ENCODE measurements around the gene NOD2. TPM values are rescaled to one million over a fixed set of nuclear protein-coding genes. Genes with fewer than 3 reads are reported as not detected.

The NOD2 gene
- total and polyA plus RNA-seq, 2 experiments from 2014 or later = 0.27 to 0.66 TPM

DNA sequence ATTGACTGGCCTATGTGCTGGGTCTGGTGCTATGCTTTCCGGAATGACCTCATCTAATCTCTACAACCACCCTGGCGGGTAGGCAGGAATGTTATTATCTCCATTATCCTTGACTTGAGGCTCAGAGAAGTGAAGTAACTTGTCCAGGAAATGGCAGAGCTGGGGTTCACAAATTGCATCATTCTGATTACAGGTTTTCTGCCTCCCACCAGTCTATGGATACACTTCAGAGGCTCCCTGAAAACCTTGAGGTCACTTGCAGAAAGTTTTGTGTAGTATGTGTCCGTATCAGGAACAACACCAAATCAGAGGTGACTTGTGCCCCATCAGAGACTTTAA, 19.1 kb downstream of the NOD2 start (continued):
- TF ChIP-seq EZH2phosphoT487 (IDR thresholded peaks at IDR 0.05; ENCODE audit: unreplicated experiment) = no peak

DNA sequence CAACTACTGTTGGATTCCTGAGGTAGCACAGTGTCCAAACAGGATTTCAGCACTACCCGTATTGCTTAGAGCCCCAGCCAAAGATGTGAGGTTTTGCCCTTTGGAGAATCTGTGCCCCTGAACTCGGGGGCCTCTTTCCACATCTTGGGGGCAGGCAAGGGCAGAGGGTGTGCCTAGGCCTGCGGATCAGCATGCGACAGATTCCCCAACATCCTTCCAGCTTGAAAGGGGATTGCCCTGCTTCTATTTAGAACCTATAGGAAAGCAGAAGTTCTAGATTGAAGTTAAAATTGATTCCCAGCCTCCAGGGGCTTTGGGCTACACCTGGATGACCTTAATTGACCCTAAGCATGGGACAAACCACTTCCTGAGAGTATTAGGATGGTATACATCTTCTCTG, 19.6 kb downstream of the NOD2 start:
- Histone ChIP-seq H3F3A (replicated peaks; ENCODE audit: low read depth) (no peaks in the 10 kb centered on the region), H3K27me3 (ENCODE audit: insufficient read depth) (no peaks in the 10 kb centered on the region), H2AFZ (no peak overlapping the region), H3K4me3 (no peak overlapping the region), H3K79me2 (replicated peaks; ENCODE audit: insufficient read depth) (no peaks in the 10 kb centered on the region), H3K27ac (ENCODE audit: low read depth) (no peak overlapping the region), H3K9me2 (ENCODE audit: insufficient read depth) (no peaks in the 10 kb centered on the region), H3K4me2 (no peak overlapping the region), H4K20me1 (replicated peaks; ENCODE audit: insufficient read depth) (no peaks in the 10 kb centered on the region), H3K4me1 (ENCODE audit: insufficient read depth) (no peaks in the 10 kb centered on the region), H3K36me3 (ENCODE audit: insufficient read depth) (no peaks in the 10 kb centered on the region)
- TF ChIP-seq POLR2AphosphoS5 (IDR thresholded peaks at IDR 0.05; ENCODE audit: low read depth) (no peak), JUNB (IDR thresholded peaks at IDR 0.05; ENCODE audit: unreplicated experiment) (no peak), CREB1 (CRISPR knock-in tag; IDR thresholded peaks at IDR 0.05; ENCODE audit: low read depth) (no peak), NANOG (IDR thresholded peaks at IDR 0.05; ENCODE audit: borderline replicate concordance) (no peak), ZNF331 (CRISPR knock-in tag; IDR thresholded peaks at IDR 0.05; ENCODE audit: low read depth) (no peak), STAT1 (IDR thresholded peaks at IDR 0.05; ENCODE audit: unreplicated experiment) (no peak), ZNF114 (CRISPR knock-in tag; IDR thresholded peaks at IDR 0.05) (no peak), EZH2phosphoT487 (IDR thresholded peaks at IDR 0.05; ENCODE audit: unreplicated experiment) (no peak), EZH2 (IDR thresholded peaks at IDR 0.05; ENCODE audit: low read depth, unreplicated experiment) (no peak)
- TF ChIP-seq, protein P1, sequence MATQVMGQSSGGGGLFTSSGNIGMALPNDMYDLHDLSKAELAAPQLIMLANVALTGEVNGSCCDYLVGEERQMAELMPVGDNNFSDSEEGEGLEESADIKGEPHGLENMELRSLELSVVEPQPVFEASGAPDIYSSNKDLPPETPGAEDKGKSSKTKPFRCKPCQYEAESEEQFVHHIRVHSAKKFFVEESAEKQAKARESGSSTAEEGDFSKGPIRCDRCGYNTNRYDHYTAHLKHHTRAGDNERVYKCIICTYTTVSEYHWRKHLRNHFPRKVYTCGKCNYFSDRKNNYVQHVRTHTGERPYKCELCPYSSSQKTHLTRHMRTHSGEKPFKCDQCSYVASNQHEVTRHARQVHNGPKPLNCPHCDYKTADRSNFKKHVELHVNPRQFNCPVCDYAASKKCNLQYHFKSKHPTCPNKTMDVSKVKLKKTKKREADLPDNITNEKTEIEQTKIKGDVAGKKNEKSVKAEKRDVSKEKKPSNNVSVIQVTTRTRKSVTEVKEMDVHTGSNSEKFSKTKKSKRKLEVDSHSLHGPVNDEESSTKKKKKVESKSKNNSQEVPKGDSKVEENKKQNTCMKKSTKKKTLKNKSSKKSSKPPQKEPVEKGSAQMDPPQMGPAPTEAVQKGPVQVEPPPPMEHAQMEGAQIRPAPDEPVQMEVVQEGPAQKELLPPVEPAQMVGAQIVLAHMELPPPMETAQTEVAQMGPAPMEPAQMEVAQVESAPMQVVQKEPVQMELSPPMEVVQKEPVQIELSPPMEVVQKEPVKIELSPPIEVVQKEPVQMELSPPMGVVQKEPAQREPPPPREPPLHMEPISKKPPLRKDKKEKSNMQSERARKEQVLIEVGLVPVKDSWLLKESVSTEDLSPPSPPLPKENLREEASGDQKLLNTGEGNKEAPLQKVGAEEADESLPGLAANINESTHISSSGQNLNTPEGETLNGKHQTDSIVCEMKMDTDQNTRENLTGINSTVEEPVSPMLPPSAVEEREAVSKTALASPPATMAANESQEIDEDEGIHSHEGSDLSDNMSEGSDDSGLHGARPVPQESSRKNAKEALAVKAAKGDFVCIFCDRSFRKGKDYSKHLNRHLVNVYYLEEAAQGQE (IDR thresholded peaks at IDR 0.05; ENCODE audit: unreplicated experiment) = no peak
- TF ChIP-seq, protein P2, sequence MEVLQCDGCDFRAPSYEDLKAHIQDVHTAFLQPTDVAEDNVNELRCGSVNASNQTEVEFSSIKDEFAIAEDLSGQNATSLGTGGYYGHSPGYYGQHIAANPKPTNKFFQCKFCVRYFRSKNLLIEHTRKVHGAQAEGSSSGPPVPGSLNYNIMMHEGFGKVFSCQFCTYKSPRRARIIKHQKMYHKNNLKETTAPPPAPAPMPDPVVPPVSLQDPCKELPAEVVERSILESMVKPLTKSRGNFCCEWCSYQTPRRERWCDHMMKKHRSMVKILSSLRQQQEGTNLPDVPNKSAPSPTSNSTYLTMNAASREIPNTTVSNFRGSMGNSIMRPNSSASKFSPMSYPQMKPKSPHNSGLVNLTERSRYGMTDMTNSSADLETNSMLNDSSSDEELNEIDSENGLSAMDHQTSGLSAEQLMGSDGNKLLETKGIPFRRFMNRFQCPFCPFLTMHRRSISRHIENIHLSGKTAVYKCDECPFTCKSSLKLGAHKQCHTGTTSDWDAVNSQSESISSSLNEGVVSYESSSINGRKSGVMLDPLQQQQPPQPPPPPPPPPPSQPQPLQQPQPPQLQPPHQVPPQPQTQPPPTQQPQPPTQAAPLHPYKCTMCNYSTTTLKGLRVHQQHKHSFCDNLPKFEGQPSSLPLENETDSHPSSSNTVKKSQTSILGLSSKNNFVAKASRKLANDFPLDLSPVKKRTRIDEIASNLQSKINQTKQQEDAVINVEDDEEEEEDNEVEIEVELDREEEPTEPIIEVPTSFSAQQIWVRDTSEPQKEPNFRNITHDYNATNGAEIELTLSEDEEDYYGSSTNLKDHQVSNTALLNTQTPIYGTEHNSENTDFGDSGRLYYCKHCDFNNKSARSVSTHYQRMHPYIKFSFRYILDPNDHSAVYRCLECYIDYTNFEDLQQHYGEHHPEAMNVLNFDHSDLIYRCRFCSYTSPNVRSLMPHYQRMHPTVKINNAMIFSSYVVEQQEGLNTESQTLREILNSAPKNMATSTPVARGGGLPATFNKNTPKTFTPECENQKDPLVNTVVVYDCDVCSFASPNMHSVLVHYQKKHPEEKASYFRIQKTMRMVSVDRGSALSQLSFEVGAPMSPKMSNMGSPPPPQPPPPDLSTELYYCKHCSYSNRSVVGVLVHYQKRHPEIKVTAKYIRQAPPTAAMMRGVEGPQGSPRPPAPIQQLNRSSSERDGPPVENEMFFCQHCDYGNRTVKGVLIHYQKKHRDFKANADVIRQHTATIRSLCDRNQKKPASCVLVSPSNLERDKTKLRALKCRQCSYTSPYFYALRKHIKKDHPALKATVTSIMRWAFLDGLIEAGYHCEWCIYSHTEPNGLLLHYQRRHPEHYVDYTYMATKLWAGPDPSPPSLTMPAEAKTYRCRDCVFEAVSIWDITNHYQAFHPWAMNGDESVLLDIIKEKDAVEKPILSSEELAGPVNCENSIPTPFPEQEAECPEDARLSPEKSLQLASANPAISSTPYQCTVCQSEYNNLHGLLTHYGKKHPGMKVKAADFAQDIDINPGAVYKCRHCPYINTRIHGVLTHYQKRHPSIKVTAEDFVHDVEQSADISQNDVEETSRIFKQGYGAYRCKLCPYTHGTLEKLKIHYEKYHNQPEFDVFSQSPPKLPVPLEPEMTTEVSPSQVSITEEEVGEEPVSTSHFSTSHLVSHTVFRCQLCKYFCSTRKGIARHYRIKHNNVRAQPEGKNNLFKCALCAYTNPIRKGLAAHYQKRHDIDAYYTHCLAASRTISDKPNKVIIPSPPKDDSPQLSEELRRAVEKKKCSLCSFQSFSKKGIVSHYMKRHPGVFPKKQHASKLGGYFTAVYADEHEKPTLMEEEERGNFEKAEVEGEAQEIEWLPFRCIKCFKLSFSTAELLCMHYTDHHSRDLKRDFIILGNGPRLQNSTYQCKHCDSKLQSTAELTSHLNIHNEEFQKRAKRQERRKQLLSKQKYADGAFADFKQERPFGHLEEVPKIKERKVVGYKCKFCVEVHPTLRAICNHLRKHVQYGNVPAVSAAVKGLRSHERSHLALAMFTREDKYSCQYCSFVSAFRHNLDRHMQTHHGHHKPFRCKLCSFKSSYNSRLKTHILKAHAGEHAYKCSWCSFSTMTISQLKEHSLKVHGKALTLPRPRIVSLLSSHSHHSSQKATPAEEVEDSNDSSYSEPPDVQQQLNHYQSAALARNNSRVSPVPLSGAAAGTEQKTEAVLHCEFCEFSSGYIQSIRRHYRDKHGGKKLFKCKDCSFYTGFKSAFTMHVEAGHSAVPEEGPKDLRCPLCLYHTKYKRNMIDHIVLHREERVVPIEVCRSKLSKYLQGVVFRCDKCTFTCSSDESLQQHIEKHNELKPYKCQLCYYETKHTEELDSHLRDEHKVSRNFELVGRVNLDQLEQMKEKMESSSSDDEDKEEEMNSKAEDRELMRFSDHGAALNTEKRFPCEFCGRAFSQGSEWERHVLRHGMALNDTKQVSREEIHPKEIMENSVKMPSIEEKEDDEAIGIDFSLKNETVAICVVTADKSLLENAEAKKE (CRISPR knock-in tag; IDR thresholded peaks at IDR 0.05) = no peak
- TF ChIP-seq, protein P3, sequence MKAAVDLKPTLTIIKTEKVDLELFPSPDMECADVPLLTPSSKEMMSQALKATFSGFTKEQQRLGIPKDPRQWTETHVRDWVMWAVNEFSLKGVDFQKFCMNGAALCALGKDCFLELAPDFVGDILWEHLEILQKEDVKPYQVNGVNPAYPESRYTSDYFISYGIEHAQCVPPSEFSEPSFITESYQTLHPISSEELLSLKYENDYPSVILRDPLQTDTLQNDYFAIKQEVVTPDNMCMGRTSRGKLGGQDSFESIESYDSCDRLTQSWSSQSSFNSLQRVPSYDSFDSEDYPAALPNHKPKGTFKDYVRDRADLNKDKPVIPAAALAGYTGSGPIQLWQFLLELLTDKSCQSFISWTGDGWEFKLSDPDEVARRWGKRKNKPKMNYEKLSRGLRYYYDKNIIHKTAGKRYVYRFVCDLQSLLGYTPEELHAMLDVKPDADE (IDR thresholded peaks at IDR 0.05) = no peak
- TF ChIP-seq, protein P4, sequence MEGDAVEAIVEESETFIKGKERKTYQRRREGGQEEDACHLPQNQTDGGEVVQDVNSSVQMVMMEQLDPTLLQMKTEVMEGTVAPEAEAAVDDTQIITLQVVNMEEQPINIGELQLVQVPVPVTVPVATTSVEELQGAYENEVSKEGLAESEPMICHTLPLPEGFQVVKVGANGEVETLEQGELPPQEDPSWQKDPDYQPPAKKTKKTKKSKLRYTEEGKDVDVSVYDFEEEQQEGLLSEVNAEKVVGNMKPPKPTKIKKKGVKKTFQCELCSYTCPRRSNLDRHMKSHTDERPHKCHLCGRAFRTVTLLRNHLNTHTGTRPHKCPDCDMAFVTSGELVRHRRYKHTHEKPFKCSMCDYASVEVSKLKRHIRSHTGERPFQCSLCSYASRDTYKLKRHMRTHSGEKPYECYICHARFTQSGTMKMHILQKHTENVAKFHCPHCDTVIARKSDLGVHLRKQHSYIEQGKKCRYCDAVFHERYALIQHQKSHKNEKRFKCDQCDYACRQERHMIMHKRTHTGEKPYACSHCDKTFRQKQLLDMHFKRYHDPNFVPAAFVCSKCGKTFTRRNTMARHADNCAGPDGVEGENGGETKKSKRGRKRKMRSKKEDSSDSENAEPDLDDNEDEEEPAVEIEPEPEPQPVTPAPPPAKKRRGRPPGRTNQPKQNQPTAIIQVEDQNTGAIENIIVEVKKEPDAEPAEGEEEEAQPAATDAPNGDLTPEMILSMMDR (conservative IDR thresholded peaks at IDR 0.05; ENCODE audit: low read depth in 2 of 2) = no peak
- Mint-ChIP-seq H3K27me3 (ENCODE audit: insufficient read depth, low read depth, poor library complexity) (peaks cover 10% of the 10 kb centered on the region), H3K4me3 (no peak overlapping the region), H3K27ac (no peak overlapping the region), H3K4me1 (peaks cover 3% of the 10 kb centered on the region; the same call in 2 of the 3 replicates), H3K9me3 (no peaks in the 10 kb centered on the region), H3K36me3 (ENCODE audit: low read depth) (no peaks in the 10 kb centered on the region)
- ATAC-seq (no peak), DNase-seq (ENCODE audit: low spot score) (no peak)
